Neural progenitor cell (in vitro differentiated cells): ENCODE data around the gene TIAM2.

Experiments used
- CTCF ChIP-seq: fragments of 200-600 bp; sonication (generic); IDR thresholded peaks from 2 replicates; pipeline ENCODE4 v1.5.1; 2017; ENCODE audit warnings: antibody characterized with exemption, mild to moderate bottlenecking
- EZH2 ChIP-seq: fragments of 200-600 bp; sonication (generic); IDR thresholded peaks from 2 replicates; pipeline ENCODE4 v1.6.1; 2017; ENCODE audit warnings: antibody characterized with exemption, mild to moderate bottlenecking, moderate library complexity
- EZH2phosphoT487 ChIP-seq: fragments of 200-600 bp; sonication (generic); IDR thresholded peaks from 2 replicates; pipeline ENCODE4 v1.6.1; 2017; ENCODE audit warnings: antibody characterized with exemption

- no peak for TF ChIP-seq EZH2phosphoT487
- no peak for TF ChIP-seq EZH2
- no peak for TF ChIP-seq CTCF
These were observed 45.0 kb downstream of the TIAM2 start for GRCh38 chr6:155040154-155040553.
